ENCODE measurements around the gene PROZ. TPM values are rescaled to one million over a fixed set of nuclear protein-coding genes. Genes with fewer than 3 reads are reported as not detected.

Gene PROZ
- total RNA-seq, 1 donor from 2014 or later: not detected

DNA sequence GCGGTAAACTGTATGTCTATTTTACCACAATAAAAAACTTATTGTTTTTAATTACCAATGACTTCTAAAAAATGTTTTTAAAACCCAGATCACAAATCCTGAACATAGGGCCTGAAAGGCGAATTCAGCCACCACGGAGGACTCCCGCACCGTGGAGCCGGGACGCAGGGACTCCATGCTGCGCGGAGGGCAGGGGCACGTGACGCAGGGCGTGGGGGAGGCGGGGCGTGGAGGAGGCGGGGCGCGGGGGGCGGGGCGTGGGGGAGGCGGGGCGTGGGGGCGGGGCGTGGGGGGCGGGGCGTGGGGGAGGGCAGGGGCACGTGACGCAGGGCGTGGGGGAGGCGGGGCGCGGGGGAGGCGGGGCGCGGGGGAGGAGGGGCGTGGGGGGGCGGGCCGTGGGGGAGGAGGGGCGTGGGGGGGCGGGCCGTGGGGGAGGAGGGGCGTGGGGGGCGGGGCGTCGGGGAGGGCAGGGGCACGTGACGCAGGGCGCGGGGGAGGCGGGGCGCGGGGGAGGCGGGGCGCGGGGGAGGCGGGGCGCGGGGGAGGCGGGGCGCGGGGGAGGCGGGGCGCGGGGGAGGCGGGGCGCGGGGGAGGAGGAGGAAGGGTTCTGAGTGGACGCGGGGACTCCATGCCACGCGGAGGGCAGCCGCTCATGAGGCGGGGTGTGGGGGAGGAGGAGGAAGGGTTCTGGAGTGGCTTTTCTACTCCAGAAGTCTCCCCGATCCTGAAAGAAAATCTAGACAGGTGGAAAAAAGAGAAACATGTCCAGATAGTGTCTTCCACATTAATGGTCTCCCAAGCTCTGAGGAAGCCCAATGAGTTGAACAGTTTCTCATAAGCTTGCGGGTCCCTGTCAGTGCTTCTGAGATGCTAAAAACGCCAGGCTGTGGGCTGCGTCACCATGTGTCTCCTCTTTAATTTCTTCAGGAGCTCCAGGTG is 4.4 kb upstream of the PROZ start:
- peak overlapping the region; percentile 72 for H3K27ac Mint-ChIP-seq
- H3K4me1 Mint-ChIP-seq (ENCODE audit: unreplicated experiment): peaks cover 9% of the 10 kb centered on the region
- H3K36me3 Mint-ChIP-seq: no peaks in the 10 kb centered on the region
- peaks cover 19% of the 10 kb centered on the region for H3K27me3 Mint-ChIP-seq
- DNase-seq (ENCODE audit: extremely low spot score, unreplicated experiment): peak; percentile 83
- H3K9me3 Mint-ChIP-seq: peaks cover 7% of the 10 kb centered on the region
- H3K4me3 Mint-ChIP-seq: peak overlapping the region; percentile 83
- TF ChIP-seq, protein P1, sequence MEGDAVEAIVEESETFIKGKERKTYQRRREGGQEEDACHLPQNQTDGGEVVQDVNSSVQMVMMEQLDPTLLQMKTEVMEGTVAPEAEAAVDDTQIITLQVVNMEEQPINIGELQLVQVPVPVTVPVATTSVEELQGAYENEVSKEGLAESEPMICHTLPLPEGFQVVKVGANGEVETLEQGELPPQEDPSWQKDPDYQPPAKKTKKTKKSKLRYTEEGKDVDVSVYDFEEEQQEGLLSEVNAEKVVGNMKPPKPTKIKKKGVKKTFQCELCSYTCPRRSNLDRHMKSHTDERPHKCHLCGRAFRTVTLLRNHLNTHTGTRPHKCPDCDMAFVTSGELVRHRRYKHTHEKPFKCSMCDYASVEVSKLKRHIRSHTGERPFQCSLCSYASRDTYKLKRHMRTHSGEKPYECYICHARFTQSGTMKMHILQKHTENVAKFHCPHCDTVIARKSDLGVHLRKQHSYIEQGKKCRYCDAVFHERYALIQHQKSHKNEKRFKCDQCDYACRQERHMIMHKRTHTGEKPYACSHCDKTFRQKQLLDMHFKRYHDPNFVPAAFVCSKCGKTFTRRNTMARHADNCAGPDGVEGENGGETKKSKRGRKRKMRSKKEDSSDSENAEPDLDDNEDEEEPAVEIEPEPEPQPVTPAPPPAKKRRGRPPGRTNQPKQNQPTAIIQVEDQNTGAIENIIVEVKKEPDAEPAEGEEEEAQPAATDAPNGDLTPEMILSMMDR (conservative IDR thresholded peaks at IDR 0.05): no peak

DNA sequence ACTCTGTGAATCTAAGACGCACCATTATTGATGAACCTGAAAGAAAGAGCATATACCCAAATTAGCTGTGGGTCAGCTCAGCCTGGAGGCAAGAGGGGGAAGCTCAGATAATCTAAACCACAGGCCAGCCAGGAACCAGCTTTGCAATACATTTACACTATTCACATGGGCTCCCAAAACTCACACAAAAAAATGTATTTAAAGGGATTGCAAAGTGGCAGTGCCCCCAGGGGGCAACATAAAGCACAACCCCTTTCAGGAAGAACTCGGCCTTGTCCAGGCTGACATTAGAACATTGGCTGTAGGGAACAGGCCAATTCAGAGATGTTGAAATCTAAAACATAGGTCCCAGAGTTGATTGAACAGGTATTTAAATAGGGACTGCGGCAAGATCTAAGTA is 3.2 kb upstream of the PROZ start:
- Mint-ChIP-seq H3K27me3 (peaks cover 23% of the 10 kb centered on the region), H3K27ac (peak overlapping the region; percentile 25), H3K9me3 (peaks cover 7% of the 10 kb centered on the region), H3K4me3 (peak overlapping the region; percentile 74), H3K4me1 (ENCODE audit: unreplicated experiment) (peaks cover 9% of the 10 kb centered on the region), H3K36me3 (no peaks in the 10 kb centered on the region)
- DNase-seq (ENCODE audit: extremely low spot score, unreplicated experiment): peak; percentile 40
- TF ChIP-seq, protein P1 (conservative IDR thresholded peaks at IDR 0.05): no peak

DNA sequence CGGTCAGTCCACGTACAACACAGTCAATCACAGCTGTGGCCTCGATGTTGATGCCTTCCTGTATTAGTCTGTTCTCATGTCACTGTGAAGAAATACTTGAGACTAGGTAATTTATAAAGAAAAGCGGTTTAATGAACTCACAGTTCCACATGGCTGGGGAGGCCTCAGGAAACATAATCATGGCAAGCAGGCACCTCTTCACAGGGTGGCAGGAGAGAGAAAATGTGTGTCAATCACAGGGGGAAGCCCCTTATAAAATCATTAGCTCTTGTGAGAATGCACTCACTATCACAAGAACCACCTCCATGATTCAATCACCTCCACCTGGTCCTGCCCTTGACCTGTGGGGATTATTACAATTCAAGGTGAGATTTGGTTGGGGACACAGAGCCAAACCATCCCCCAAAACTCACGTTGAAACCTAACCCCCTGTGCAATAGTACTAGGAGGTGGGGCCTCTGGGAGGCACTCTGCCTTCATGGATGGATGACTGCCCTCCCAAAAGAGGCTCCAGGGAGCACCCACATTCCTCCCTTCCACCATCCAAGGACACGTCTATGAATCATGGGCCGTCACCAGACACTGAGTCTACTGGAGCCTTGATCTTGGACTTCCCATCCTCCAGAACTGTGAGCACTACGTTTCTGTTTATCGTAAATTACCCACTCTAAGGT is 2.3 kb upstream of the PROZ start:
- H3K27me3 Mint-ChIP-seq: peaks cover 30% of the 10 kb centered on the region
- TF ChIP-seq, protein P1 (conservative IDR thresholded peaks at IDR 0.05): no peak
- peak; percentile 27 for DNase-seq (ENCODE audit: extremely low spot score, unreplicated experiment)
- no peak overlapping the region for H3K4me3 Mint-ChIP-seq
- no peaks in the 10 kb centered on the region for H3K36me3 Mint-ChIP-seq
- peaks cover 7% of the 10 kb centered on the region for H3K9me3 Mint-ChIP-seq
- H3K27ac Mint-ChIP-seq: no peak overlapping the region
- peaks cover 9% of the 10 kb centered on the region for H3K4me1 Mint-ChIP-seq (ENCODE audit: unreplicated experiment)

GRCh38 chr13:113157206-113157928 is 1.1 kb upstream of the PROZ start:
- H3K27ac Mint-ChIP-seq: peak overlapping the region; percentile 31
- H3K9me3 Mint-ChIP-seq: peaks cover 7% of the 10 kb centered on the region
- H3K4me3 Mint-ChIP-seq: no peak overlapping the region
- H3K36me3 Mint-ChIP-seq: no peaks in the 10 kb centered on the region
- H3K4me1 Mint-ChIP-seq (ENCODE audit: unreplicated experiment): peaks cover 5% of the 10 kb centered on the region
- peak; percentile 37 for DNase-seq (ENCODE audit: extremely low spot score, unreplicated experiment)
- peaks cover 29% of the 10 kb centered on the region for H3K27me3 Mint-ChIP-seq
- TF ChIP-seq, protein P1 (conservative IDR thresholded peaks at IDR 0.05): no peak

- Mint-ChIP-seq H3K4me1 (ENCODE audit: unreplicated experiment) (no peaks in the 10 kb centered on the region), H3K9me3 (peaks cover 7% of the 10 kb centered on the region), H3K27ac (no peak overlapping the region), H3K27me3 (peaks cover 31% of the 10 kb centered on the region), H3K4me3 (no peak overlapping the region), H3K36me3 (no peaks in the 10 kb centered on the region)
- DNase-seq (ENCODE audit: extremely low spot score, unreplicated experiment): no peak
- TF ChIP-seq, protein P1 (conservative IDR thresholded peaks at IDR 0.05): no peak
These were observed 498 bp downstream of the PROZ start for GRCh38 chr13:113158946-113159345.
